A549 (cell line): ENCODE measurements around the gene MMP15.

Experiments
- ESRRA ChIP-seq: fragments of 150-350 bp; IDR thresholded peaks from 2 replicates; pipeline ENCODE4 v1.6.1; 2014; ENCODE audit warnings: mild to moderate bottlenecking, low read length, borderline replicate concordance
- HOXA7 ChIP-seq: fragments of 250-450 bp; sonication (Bioruptor Pico); IDR thresholded peaks from 2 replicates; pipeline ENCODE4 v1.5.0; 2020; ENCODE audit warnings: mild to moderate bottlenecking, moderate library complexity
- POLR2A ChIP-seq: IDR thresholded peaks from 2 replicates; pipeline ENCODE4 v1.6.1; 2012; ENCODE audit warnings: mild to moderate bottlenecking, low read length
- RFX5 ChIP-seq: fragments of 450-650 bp; IDR thresholded peaks from 2 replicates; pipeline ENCODE4 v1.7.1; 2014; ENCODE audit warnings: antibody characterized with exemption, mild to moderate bottlenecking, moderate library complexity
- SMC3 ChIP-seq: fragments of >200 bp; sonication (Bioruptor Twin); formaldehyde crosslinking; IDR thresholded peaks from 3 replicates; pipeline ENCODE4 v1.6.1; 2018; ENCODE audit warnings: inconsistent platforms
- TF ChIP-seq, protein P1 (sequence below): fragments of >200 bp; sonication (Bioruptor Twin); formaldehyde crosslinking; IDR thresholded peaks from 3 replicates; pipeline ENCODE4 v1.5.1; 2016
- TF ChIP-seq, protein P2 (sequence below): fragments of >200 bp; sonication (Bioruptor Twin); formaldehyde crosslinking; IDR thresholded peaks from 3 replicates; pipeline ENCODE4 v1.6.1; 2016

DNA sequence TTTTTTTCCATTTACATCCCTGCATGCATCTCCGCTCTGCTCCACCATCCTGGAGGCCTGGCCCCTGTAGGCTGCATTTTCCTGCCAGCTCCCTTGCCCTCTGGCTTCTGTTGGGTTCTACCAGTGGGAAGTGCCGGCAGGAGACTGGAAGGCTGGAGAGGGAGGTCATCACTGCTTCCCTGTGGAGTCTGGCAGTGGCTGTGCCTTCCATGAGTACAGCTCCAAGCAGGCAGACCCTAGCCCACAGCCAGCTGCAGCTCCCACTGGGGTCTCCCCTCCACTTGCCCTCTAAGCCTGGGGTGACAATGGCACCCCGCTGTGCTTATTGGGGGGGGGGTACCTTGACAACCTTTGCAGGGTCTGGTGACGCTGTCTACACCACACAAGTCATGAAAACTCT lies 37.3 kb downstream of the MMP15 start:
- TF ChIP-seq, protein P1, sequence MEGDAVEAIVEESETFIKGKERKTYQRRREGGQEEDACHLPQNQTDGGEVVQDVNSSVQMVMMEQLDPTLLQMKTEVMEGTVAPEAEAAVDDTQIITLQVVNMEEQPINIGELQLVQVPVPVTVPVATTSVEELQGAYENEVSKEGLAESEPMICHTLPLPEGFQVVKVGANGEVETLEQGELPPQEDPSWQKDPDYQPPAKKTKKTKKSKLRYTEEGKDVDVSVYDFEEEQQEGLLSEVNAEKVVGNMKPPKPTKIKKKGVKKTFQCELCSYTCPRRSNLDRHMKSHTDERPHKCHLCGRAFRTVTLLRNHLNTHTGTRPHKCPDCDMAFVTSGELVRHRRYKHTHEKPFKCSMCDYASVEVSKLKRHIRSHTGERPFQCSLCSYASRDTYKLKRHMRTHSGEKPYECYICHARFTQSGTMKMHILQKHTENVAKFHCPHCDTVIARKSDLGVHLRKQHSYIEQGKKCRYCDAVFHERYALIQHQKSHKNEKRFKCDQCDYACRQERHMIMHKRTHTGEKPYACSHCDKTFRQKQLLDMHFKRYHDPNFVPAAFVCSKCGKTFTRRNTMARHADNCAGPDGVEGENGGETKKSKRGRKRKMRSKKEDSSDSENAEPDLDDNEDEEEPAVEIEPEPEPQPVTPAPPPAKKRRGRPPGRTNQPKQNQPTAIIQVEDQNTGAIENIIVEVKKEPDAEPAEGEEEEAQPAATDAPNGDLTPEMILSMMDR = no peak
- no peak for TF ChIP-seq POLR2A
- no peak for TF ChIP-seq RFX5
- TF ChIP-seq HOXA7 (CRISPR knock-in tag) = no peak
- TF ChIP-seq ESRRA = no peak
- no peak for TF ChIP-seq SMC3
- TF ChIP-seq, protein P2, sequence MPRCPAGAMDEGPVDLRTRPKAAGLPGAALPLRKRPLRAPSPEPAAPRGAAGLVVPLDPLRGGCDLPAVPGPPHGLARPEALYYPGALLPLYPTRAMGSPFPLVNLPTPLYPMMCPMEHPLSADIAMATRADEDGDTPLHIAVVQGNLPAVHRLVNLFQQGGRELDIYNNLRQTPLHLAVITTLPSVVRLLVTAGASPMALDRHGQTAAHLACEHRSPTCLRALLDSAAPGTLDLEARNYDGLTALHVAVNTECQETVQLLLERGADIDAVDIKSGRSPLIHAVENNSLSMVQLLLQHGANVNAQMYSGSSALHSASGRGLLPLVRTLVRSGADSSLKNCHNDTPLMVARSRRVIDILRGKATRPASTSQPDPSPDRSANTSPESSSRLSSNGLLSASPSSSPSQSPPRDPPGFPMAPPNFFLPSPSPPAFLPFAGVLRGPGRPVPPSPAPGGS = no peak
